ENCODE data around the gene WEE2. TPM values are rescaled to one million over a fixed set of nuclear protein-coding genes. Genes with fewer than 3 reads are reported as not detected.

The WEE2 gene
- total and polyA plus RNA-seq, 9 of the 15 experiments (the other 6 are each of a cell fraction or from before 2014, with no cell fraction given), result not detected

DNA sequence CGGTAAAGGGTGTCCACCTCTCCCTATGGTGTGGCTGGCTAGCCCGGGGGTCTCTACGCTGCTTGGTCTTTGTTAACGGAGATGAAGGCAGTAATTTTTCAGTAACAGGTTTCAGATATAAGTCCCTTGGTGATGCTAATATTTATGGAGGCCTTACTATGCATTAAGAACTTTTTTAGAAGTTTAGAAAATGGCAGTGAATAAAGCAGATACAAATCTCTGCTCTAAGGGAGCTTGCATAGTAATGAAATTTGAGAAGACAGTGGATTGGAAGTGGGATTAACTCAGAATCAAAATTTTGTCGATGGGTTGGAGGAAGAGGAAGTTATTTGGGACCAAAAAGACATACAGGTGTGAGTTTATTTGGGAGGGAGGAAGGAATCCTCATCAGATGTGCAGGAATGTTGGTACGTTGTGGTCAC is 30.4 kb downstream of the WEE2 start (continued):
- TF ChIP-seq SFPQ (IDR thresholded peaks at IDR 0.05; ENCODE audit: low read depth, low read length) (no peak), RBM34 (IDR thresholded peaks at IDR 0.05; ENCODE audit: borderline replicate concordance, insufficient read depth, low read length) (no peak), HDGF (IDR thresholded peaks at IDR 0.05) (no peak), ZNF695 (CRISPR knock-in tag; IDR thresholded peaks at IDR 0.05) (no peak)

GRCh38 chr7:141739250-141739649 is 31.1 kb downstream of the WEE2 start:
- peak overlapping the region in 1 of 2 experiments; percentile 84; a peak in 3 of 4 replicates for H3K9ac ChIP-seq (ENCODE audit: insufficient read depth in 1 of 2, low read depth in 2 of 2, low read length in 2 of 2)
- peak overlapping the region; percentile 98 for H3K4me2 ChIP-seq (ENCODE audit: insufficient read depth, low read length)
- ChIA-PET POLR2A (interaction anchor here (0.7 to 3.0 kb wide), 5 partner anchors 11 to 24 kb away, joined by 3 to 30 read pairs (median 3); partner anchors contain the start of gene TAS2R3), CTCF (ENCODE audit: low intra/inter-chr PET ratio) (no interaction called here)
- no peak overlapping the region for H2AFZ ChIP-seq (ENCODE audit: low read depth, low read length)
- peak overlapping the region; percentile 89; the same call in 2 of the 3 replicates for H3K27ac ChIP-seq (ENCODE audit: extremely low read depth, low read depth, low read length)
- no peaks in the 10 kb centered on the region for H4K20me1 ChIP-seq (replicated peaks; ENCODE audit: control insufficient read depth, insufficient read depth, low read length)
- DNase-seq (ENCODE audit: extremely low read depth in 1 of 4, low spot score in 3 of 4) (no peak), ATAC-seq (no peak), FAIRE-seq (no peak)
- H3K4me1 ChIP-seq (replicated peaks in 1 of 2; ENCODE audit: control insufficient read depth in 2 of 2, insufficient read depth in 2 of 2, low read length in 2 of 2), result peaks cover 5 to 12% of the 10 kb centered on the region in 2 experiments; a peak in 4 of 5 replicates
- H3K36me3 ChIP-seq (ENCODE audit: control insufficient read depth, insufficient read depth, low read length), result peaks cover 50% of the 10 kb centered on the region
- H3K9me1 ChIP-seq (ENCODE audit: control insufficient read depth, insufficient read depth, low read length), result no peaks in the 10 kb centered on the region
- H3K9me3 ChIP-seq (replicated peaks; ENCODE audit: control insufficient read depth, insufficient read depth, low read depth, low read length), result no peaks in the 10 kb centered on the region
- peaks cover 41% of the 10 kb centered on the region for H3K79me2 ChIP-seq (ENCODE audit: control insufficient read depth, insufficient read depth, low read length)
- no peaks in the 10 kb centered on the region for H3K27me3 ChIP-seq (ENCODE audit: control insufficient read depth in 2 of 2, insufficient read depth in 2 of 2, low read length in 2 of 2)
- peak overlapping the region; percentile 65 for H3K4me3 ChIP-seq
- 15% methylated on average over 3 of the region's 3 CpGs for WGBS (ENCODE audit: insufficient coverage, low coverage, missing lambda C conversion rate)
- BruUV-seq (replicated peaks), result no TSS peak
- intact Hi-C loops (cut with micrococcal nuclease), result loop anchor here (5.0 kb wide), 1 partner anchor 187 kb away; the partner anchor contains the start of gene AGK
- in situ Hi-C loops (cut with MboI), result no loop called here
- TF ChIP-seq RBFOX2 (IDR thresholded peaks at IDR 0.05; ENCODE audit: low read depth, low read length) (peak; percentile 52; the same call in 1 of the 2 replicates), ZKSCAN1 (IDR thresholded peaks at IDR 0.05; ENCODE audit: low read depth, low read length) (no peak), POLR2G (IDR thresholded peaks at IDR 0.05; ENCODE audit: low read depth, low read length) (0 out of 2 replicates have a peak, but pooled peaks have one; percentile 18), TGIF2 (CRISPR knock-in tag; IDR thresholded peaks at IDR 0.05) (no peak), RFX1 (IDR thresholded peaks at IDR 0.05) (0 out of 2 replicates have a peak, but pooled peaks have one; percentile 2), BCOR (IDR thresholded peaks at IDR 0.05) (no peak), ZBED1 (IDR thresholded peaks at IDR 0.05) (no peak), ZNF224 (CRISPR knock-in tag; IDR thresholded peaks at IDR 0.05) (no peak), FOXP1 (CRISPR knock-in tag; IDR thresholded peaks at IDR 0.05) (no peak), ZNF785 (CRISPR knock-in tag; IDR thresholded peaks at IDR 0.05) (no peak), ATF1 (CRISPR knock-in tag; IDR thresholded peaks at IDR 0.05) (no peak), ATF1 (tag; IDR thresholded peaks at IDR 0.05) (no peak), EHMT2 (IDR thresholded peaks at IDR 0.05) (no peak), ETV6 (IDR thresholded peaks at IDR 0.05; ENCODE audit: borderline replicate concordance in 1 of 2, low read depth in 2 of 2, low read length in 1 of 2) (no peak), ETV6 (CRISPR knock-in tag; IDR thresholded peaks at IDR 0.05; ENCODE audit: borderline replicate concordance) (no peak), HEY1 (CRISPR knock-in tag; IDR thresholded peaks at IDR 0.05; ENCODE audit: borderline replicate concordance) (no peak), CBFA2T2 (conservative IDR thresholded peaks at IDR 0.05) (no peak)
- TF ChIP-seq, protein P1, sequence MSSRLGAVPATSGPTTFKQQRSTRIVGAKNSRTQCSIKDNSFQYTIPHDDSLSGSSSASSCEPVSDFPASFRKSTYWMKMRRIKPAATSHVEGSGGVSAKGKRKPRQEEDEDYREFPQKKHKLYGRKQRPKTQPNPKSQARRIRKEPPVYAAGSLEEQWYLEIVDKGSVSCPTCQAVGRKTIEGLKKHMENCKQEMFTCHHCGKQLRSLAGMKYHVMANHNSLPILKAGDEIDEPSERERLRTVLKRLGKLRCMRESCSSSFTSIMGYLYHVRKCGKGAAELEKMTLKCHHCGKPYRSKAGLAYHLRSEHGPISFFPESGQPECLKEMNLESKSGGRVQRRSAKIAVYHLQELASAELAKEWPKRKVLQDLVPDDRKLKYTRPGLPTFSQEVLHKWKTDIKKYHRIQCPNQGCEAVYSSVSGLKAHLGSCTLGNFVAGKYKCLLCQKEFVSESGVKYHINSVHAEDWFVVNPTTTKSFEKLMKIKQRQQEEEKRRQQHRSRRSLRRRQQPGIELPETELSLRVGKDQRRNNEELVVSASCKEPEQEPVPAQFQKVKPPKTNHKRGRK (tag; IDR thresholded peaks at IDR 0.05), result peak; percentile 62; the same call in 1 of the 2 replicates

Data from K562 (cell line).